Activated T-helper 17 cell treated with anti-CD3 and anti-CD28 coated beads, Interleukin-2, amount 50 U/mL, for 72 hours (primary cell): ENCODE results near the gene SMARCAL1. TPM values are rescaled to one million over a fixed set of nuclear protein-coding genes. Genes with fewer than 3 reads are reported as not detected.
A peak's percentile ranks its signal among the peaks of the same experiment; 100 is the strongest.

Source experiments
- ATAC-seq: fragments of 150-1000 bp; cut with Tn5 transposase; replicated peaks from 2 replicates; pipeline ENCODE4 v1.10.0; 2021; ENCODE audit warnings: mild to moderate bottlenecking, moderate library complexity
- H3K27ac Mint-ChIP-seq: one replicate; pipeline ENCODE4 v1.8.0; 2022; ENCODE audit warnings: mixed read lengths
- H3K27me3 Mint-ChIP-seq: one replicate; pipeline ENCODE4 v1.8.0; 2022; ENCODE audit warnings: mixed read lengths
- H3K36me3 Mint-ChIP-seq: one replicate; pipeline ENCODE4 v1.8.0; 2022; ENCODE audit warnings: low read depth, mild to moderate bottlenecking, mixed read lengths
- H3K4me1 Mint-ChIP-seq: one replicate; pipeline ENCODE4 v1.8.0; 2022; ENCODE audit warnings: mixed read lengths
- H3K4me3 Mint-ChIP-seq: one replicate; pipeline ENCODE4 v1.8.0; 2022; ENCODE audit warnings: mild to moderate bottlenecking, mixed read lengths
- H3K9me3 Mint-ChIP-seq: one replicate; pipeline ENCODE4 v1.8.0; 2022; ENCODE audit warnings: mixed read lengths
- total RNA-seq, 2 donors: library from RNA; stranded (reverse); gene quantifications; one replicate each; pipeline ENCODE4 v1.2.3, GENCODE V29; 2022

The SMARCAL1 gene
- total RNA-seq, 2 donors from 2014 or later: 26.1 to 27.3 TPM

- no peak for ATAC-seq
- no peak overlapping the region for H3K4me3 Mint-ChIP-seq
- H3K36me3 Mint-ChIP-seq: no peaks in the 10 kb centered on the region
- H3K27me3 Mint-ChIP-seq: peaks cover 4% of the 10 kb centered on the region
- H3K4me1 Mint-ChIP-seq: peaks cover 14% of the 10 kb centered on the region
- no peak overlapping the region for H3K27ac Mint-ChIP-seq
- H3K9me3 Mint-ChIP-seq: no peaks in the 10 kb centered on the region
Measured at GRCh38 chr2:216385478-216385877, 26.8 kb upstream of the SMARCAL1 start.

GRCh38 chr2:216387262-216387661 lies 25.0 kb upstream of the SMARCAL1 start:
- peaks cover 4% of the 10 kb centered on the region for H3K27me3 Mint-ChIP-seq
- H3K9me3 Mint-ChIP-seq: no peaks in the 10 kb centered on the region
- no peak overlapping the region for H3K4me3 Mint-ChIP-seq
- no peak overlapping the region for H3K27ac Mint-ChIP-seq
- ATAC-seq: no peak
- peaks cover 14% of the 10 kb centered on the region for H3K4me1 Mint-ChIP-seq
- no peaks in the 10 kb centered on the region for H3K36me3 Mint-ChIP-seq

- H3K4me3 Mint-ChIP-seq: peak overlapping the region; percentile 3
Measured at GRCh38 chr2:216388046-216388884, 24.0 kb upstream of the SMARCAL1 start.

GRCh38 chr2:216389570-216389969 lies 22.7 kb upstream of the SMARCAL1 start:
- Mint-ChIP-seq H3K27me3 (peaks cover 4% of the 10 kb centered on the region), H3K4me1 (peaks cover 14% of the 10 kb centered on the region), H3K36me3 (no peaks in the 10 kb centered on the region), H3K4me3 (no peak overlapping the region), H3K27ac (no peak overlapping the region), H3K9me3 (no peaks in the 10 kb centered on the region)
- no peak for ATAC-seq

More at GRCh38 chr2:216388046-216388884, 24.0 kb upstream of the SMARCAL1 start:
- Mint-ChIP-seq H3K27ac (peak overlapping the region; percentile 80), H3K36me3 (no peaks in the 10 kb centered on the region), H3K4me1 (peaks cover 14% of the 10 kb centered on the region), H3K9me3 (no peaks in the 10 kb centered on the region), H3K27me3 (peaks cover 4% of the 10 kb centered on the region)
- ATAC-seq: peak; percentile 98

- Mint-ChIP-seq H3K9me3 (no peaks in the 10 kb centered on the region), H3K4me3 (no peak overlapping the region), H3K4me1 (peaks cover 14% of the 10 kb centered on the region), H3K36me3 (no peaks in the 10 kb centered on the region), H3K27ac (no peak overlapping the region), H3K27me3 (peaks cover 5% of the 10 kb centered on the region)
- ATAC-seq: no peak
Measured at GRCh38 chr2:216391401-216391800, 20.9 kb upstream of the SMARCAL1 start.

- no peak overlapping the region for H3K4me3 Mint-ChIP-seq
Measured at GRCh38 chr2:216392018-216392562, 20.2 kb upstream of the SMARCAL1 start.

GRCh38 chr2:216392945-216393840 lies 19.1 kb upstream of the SMARCAL1 start:
- Mint-ChIP-seq H3K9me3 (no peaks in the 10 kb centered on the region), H3K4me3 (no peak overlapping the region), H3K27ac (no peak overlapping the region), H3K27me3 (peaks cover 5% of the 10 kb centered on the region), H3K36me3 (no peaks in the 10 kb centered on the region), H3K4me1 (peaks cover 7% of the 10 kb centered on the region)
- no peak for ATAC-seq

More at GRCh38 chr2:216392018-216392562, 20.2 kb upstream of the SMARCAL1 start:
- no peak overlapping the region for H3K27ac Mint-ChIP-seq
- H3K36me3 Mint-ChIP-seq: no peaks in the 10 kb centered on the region
- H3K27me3 Mint-ChIP-seq: peaks cover 5% of the 10 kb centered on the region
- H3K9me3 Mint-ChIP-seq: no peaks in the 10 kb centered on the region
- peaks cover 14% of the 10 kb centered on the region for H3K4me1 Mint-ChIP-seq
- ATAC-seq: no peak

- H3K9me3 Mint-ChIP-seq: no peaks in the 10 kb centered on the region
- no peaks in the 10 kb centered on the region for H3K36me3 Mint-ChIP-seq
- no peak overlapping the region for H3K4me3 Mint-ChIP-seq
- no peak overlapping the region for H3K27ac Mint-ChIP-seq
- ATAC-seq: no peak
- H3K27me3 Mint-ChIP-seq: peaks cover 5% of the 10 kb centered on the region
- no peaks in the 10 kb centered on the region for H3K4me1 Mint-ChIP-seq
Measured at GRCh38 chr2:216394881-216395280, 17.4 kb upstream of the SMARCAL1 start.

- no peaks in the 10 kb centered on the region for H3K4me1 Mint-ChIP-seq
- H3K27me3 Mint-ChIP-seq: peaks cover 5% of the 10 kb centered on the region
- H3K4me3 Mint-ChIP-seq: no peak overlapping the region
- no peak overlapping the region for H3K27ac Mint-ChIP-seq
- no peak for ATAC-seq
- H3K9me3 Mint-ChIP-seq: no peaks in the 10 kb centered on the region
- no peaks in the 10 kb centered on the region for H3K36me3 Mint-ChIP-seq
Measured at GRCh38 chr2:216399621-216400020, 12.7 kb upstream of the SMARCAL1 start.

- peaks cover 3% of the 10 kb centered on the region for H3K27me3 Mint-ChIP-seq
- no peak overlapping the region for H3K4me3 Mint-ChIP-seq
- H3K36me3 Mint-ChIP-seq: no peaks in the 10 kb centered on the region
- no peaks in the 10 kb centered on the region for H3K4me1 Mint-ChIP-seq
- no peak overlapping the region for H3K27ac Mint-ChIP-seq
- H3K9me3 Mint-ChIP-seq: no peaks in the 10 kb centered on the region
- ATAC-seq: no peak
Measured at GRCh38 chr2:216402751-216403150, 9.5 kb upstream of the SMARCAL1 start.

GRCh38 chr2:216404010-216404618 lies 8.2 kb upstream of the SMARCAL1 start:
- H3K27ac Mint-ChIP-seq: no peak overlapping the region
- H3K4me1 Mint-ChIP-seq: no peaks in the 10 kb centered on the region
- H3K27me3 Mint-ChIP-seq: peaks cover 8% of the 10 kb centered on the region
- no peaks in the 10 kb centered on the region for H3K36me3 Mint-ChIP-seq
- no peak overlapping the region for H3K4me3 Mint-ChIP-seq
- no peaks in the 10 kb centered on the region for H3K9me3 Mint-ChIP-seq
- peak; percentile 59 for ATAC-seq

GRCh38 chr2:216405588-216405987 lies 6.7 kb upstream of the SMARCAL1 start:
- ATAC-seq: no peak
- Mint-ChIP-seq H3K36me3 (no peaks in the 10 kb centered on the region), H3K9me3 (no peaks in the 10 kb centered on the region), H3K4me1 (no peaks in the 10 kb centered on the region), H3K27me3 (peaks cover 8% of the 10 kb centered on the region), H3K4me3 (no peak overlapping the region), H3K27ac (no peak overlapping the region)

GRCh38 chr2:216406826-216407225 lies 5.5 kb upstream of the SMARCAL1 start:
- Mint-ChIP-seq H3K36me3 (no peaks in the 10 kb centered on the region), H3K27me3 (peaks cover 8% of the 10 kb centered on the region), H3K9me3 (no peaks in the 10 kb centered on the region), H3K4me3 (no peak overlapping the region), H3K4me1 (no peaks in the 10 kb centered on the region), H3K27ac (no peak overlapping the region)
- ATAC-seq: no peak
